Effector memory CD8-positive, alpha-beta T cell (primary cell): ENCODE data around the gene KRT7.
"Not testable (repeated sequence)": the region's sequence is repeated elsewhere in the genome, so short reads cannot be mapped to it uniquely, and the experiment has no call there.

Experiments
- ATAC-seq: fragments of 150-1000 bp; cut with Tn5 transposase; replicated peaks from 2 replicates; pipeline ENCODE4 v1.10.0; 2021; ENCODE audit warnings: mild to moderate bottlenecking, moderate library complexity
- DNase-seq, 3 experiments: peaks; one replicate each; pipeline ENCODE4 v3.0.0; 2021
- H3K27ac Mint-ChIP-seq, 2 donors: one replicate each; pipeline ENCODE4 v1.8.0; 2022; ENCODE audit warnings: mild to moderate bottlenecking in 2 of 2, mixed read lengths in 2 of 2, moderate library complexity in 2 of 2
- H3K27me3 Mint-ChIP-seq, 2 donors: one replicate each; pipeline ENCODE4 v1.8.0; 2022; ENCODE audit warnings: mixed read lengths in 2 of 2
- H3K36me3 Mint-ChIP-seq: one replicate; pipeline ENCODE4 v1.8.0; 2022; ENCODE audit warnings: mild to moderate bottlenecking, moderate library complexity, mixed read lengths; ENCODE audit not compliant: insufficient read depth
- H3K4me1 Mint-ChIP-seq, 2 donors: one replicate each; pipeline ENCODE4 v1.8.0; 2022; ENCODE audit warnings: low read depth in 2 of 2, mixed read lengths in 2 of 2
- H3K4me3 Mint-ChIP-seq, 2 donors: one replicate each; pipeline ENCODE4 v1.8.0; 2022; ENCODE audit warnings: mild to moderate bottlenecking in 2 of 2, mixed read lengths in 2 of 2, moderate library complexity in 2 of 2
- H3K9me3 Mint-ChIP-seq, 2 donors: one replicate each; pipeline ENCODE4 v1.8.0; 2022; ENCODE audit warnings: mixed read lengths in 2 of 2

Gene KRT7

DNA sequence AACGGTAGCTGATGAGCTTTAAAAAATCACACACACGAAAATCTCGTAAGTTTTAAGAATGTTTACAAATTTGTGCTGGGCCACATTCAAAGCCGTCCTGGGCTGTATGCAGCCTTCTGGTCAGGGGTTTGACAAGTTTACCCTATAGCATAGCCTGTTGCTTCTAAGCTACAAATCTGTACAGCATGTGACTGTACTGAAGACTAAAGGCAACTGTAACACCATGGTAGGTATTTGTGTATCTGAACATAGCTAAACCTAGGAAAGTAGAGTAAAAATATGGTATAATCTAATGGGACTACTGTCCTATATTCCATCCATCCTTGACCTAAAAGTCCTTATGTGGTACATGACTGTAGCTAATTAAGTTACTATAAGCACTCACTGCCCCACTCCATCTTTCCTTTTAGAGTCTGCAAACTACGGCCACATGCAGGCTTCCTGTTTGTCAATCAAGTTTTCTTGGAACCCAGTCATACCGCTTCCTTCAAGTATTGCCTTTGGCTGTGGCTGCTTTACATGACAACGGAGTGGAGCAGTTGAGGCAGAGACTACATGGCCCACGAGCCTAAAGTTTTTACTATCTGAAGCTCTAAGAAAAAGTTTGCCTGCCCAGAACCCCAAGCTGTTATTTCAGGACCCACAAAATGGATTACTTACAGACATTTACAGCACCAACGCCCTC is 18.5 kb downstream of the KRT7 start:
- H3K4me1 Mint-ChIP-seq = peaks cover 3 to 8% of the 10 kb centered on the region in 2 donors
- peaks cover 32 to 79% of the 10 kb centered on the region in 2 donors for H3K27me3 Mint-ChIP-seq
- H3K4me3 Mint-ChIP-seq = no peak overlapping the region
- ATAC-seq (no peak), DNase-seq (no peak)
- H3K27ac Mint-ChIP-seq = no peak overlapping the region
- H3K36me3 Mint-ChIP-seq = no peaks in the 10 kb centered on the region
- no peaks in the 10 kb centered on the region for H3K9me3 Mint-ChIP-seq

GRCh38 chr12:52252175-52252615 is 19.2 kb downstream of the KRT7 start:
- not testable (repeated sequence) for H3K4me1 Mint-ChIP-seq, DNase-seq, H3K4me3 Mint-ChIP-seq, H3K36me3 Mint-ChIP-seq, H3K27ac Mint-ChIP-seq, ATAC-seq, H3K9me3 Mint-ChIP-seq
- peaks cover 39 to 81% of the 10 kb centered on the region in 2 donors for H3K27me3 Mint-ChIP-seq

- Mint-ChIP-seq H3K4me3 (no peak overlapping the region), H3K9me3 (no peaks in the 10 kb centered on the region), H3K27ac (no peak overlapping the region), H3K4me1 (peaks cover 3 to 8% of the 10 kb centered on the region in 2 donors), H3K36me3 (no peaks in the 10 kb centered on the region), H3K27me3 (peaks cover 43 to 81% of the 10 kb centered on the region in 2 donors)
- no peak for ATAC-seq
- DNase-seq = no peak
Measured at GRCh38 chr12:52252728-52253343, 19.8 kb downstream of the KRT7 start.

DNA sequence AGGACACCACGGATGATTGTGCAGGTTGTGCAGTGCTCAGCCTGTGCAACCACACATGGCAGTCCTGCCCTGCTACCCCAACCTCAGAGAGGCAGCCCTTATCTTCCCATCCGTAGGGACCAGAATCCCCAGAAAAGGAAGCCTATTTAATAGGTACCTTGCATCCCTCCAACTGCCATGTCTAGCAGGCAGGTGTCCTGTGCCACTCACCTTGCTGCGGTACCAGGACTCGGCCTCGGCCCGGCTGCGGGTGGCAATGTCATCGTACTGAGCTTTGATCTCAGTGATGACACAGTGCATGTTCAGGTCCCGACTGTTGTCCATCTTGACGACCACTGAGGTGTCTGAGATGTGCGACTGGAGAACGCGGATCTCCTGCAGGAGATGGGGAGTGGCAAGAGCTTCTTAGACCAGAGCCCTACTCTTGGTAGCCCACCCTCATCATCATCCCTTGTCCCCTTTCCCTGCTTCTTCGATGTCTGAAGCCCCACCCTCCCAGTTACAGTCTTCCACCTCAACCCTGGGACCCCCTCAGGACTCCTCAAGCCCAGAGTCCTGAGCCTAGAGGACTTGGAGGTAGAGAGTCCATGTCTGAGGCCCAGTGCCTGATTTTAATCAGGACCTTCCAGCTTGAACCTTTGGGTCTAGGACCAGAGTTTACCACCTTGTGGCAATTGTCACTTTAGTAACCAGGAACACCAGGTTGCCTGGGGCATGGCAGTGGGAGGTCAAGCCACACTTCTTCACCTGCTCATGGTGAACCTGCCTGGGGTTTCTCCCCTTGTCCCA is 20.5 kb downstream of the KRT7 start:
- H3K4me3 Mint-ChIP-seq = no peak overlapping the region
- H3K9me3 Mint-ChIP-seq = no peaks in the 10 kb centered on the region
- DNase-seq (no peak), ATAC-seq (no peak)
- no peaks in the 10 kb centered on the region for H3K36me3 Mint-ChIP-seq
- H3K4me1 Mint-ChIP-seq = peaks cover 3 to 8% of the 10 kb centered on the region in 2 donors
- no peak overlapping the region for H3K27ac Mint-ChIP-seq
- H3K27me3 Mint-ChIP-seq = peaks cover 39 to 78% of the 10 kb centered on the region in 2 donors

- H3K36me3 Mint-ChIP-seq = no peaks in the 10 kb centered on the region
- peaks cover 3 to 7% of the 10 kb centered on the region in 2 donors for H3K4me1 Mint-ChIP-seq
Measured at GRCh38 chr12:52254180-52254964, 21.3 kb downstream of the KRT7 start.

DNA sequence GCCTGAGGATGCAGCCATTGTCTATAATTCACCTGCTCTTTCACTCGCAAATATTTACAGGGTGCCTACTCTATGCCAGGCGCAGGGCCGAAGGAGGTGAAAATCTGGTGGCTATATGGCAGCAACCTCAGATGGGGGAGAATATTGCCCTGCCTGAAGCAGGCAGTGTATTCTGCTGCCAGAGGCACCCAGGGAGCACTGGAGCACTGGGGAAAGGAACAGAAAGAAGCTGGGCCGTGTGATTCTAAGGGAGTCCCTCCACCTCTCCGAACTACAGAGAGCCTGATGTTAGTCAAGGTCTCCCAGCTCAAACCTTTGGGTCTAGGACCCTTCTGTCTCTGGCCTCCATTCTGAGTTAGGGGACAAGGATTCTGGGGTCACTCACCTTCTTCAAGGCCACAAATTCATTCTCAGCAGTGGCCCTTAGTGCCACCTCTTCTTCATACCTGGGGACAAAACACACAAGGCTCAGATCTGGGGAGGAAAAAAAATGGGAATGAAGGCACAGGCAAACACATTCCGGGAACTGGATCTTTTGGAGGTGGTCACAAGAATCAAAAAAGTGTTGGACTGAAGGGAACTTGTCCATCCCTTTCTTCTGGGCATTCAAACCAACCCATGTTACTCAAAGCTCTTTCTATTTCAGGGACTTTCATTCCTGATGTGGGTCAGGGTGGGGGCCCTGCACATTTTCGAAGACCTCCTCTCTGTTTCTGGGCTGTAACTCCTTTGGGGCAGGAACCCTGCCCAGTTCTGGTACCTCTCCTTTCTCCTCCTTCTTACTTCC is 22.1 kb downstream of the KRT7 start:
- H3K27me3 Mint-ChIP-seq = peaks cover 40 to 77% of the 10 kb centered on the region in 2 donors
- ATAC-seq = no peak
- H3K4me3 Mint-ChIP-seq = no peak overlapping the region
- no peaks in the 10 kb centered on the region for H3K36me3 Mint-ChIP-seq
- H3K9me3 Mint-ChIP-seq = no peaks in the 10 kb centered on the region
- no peak overlapping the region for H3K27ac Mint-ChIP-seq
- H3K4me1 Mint-ChIP-seq = peaks cover 0 to 3% of the 10 kb centered on the region in 2 donors
- DNase-seq = no peak

More at GRCh38 chr12:52254180-52254964, 21.3 kb downstream of the KRT7 start:
- DNase-seq (no peak), ATAC-seq (no peak)
- Mint-ChIP-seq H3K27me3 (peaks cover 40 to 77% of the 10 kb centered on the region in 2 donors), H3K9me3 (no peaks in the 10 kb centered on the region), H3K27ac (no peak overlapping the region), H3K4me3 (no peak overlapping the region)

GRCh38 chr12:52255926-52256583 is 23.0 kb downstream of the KRT7 start:
- Mint-ChIP-seq H3K4me1 (peaks cover 2 to 3% of the 10 kb centered on the region in 2 donors), H3K4me3 (no peak overlapping the region), H3K9me3 (no peaks in the 10 kb centered on the region), H3K27me3 (peaks cover 48 to 77% of the 10 kb centered on the region in 2 donors), H3K36me3 (no peaks in the 10 kb centered on the region), H3K27ac (no peak overlapping the region)
- no peak for ATAC-seq
- no peak for DNase-seq

GRCh38 chr12:52256584-52256935 is 23.5 kb downstream of the KRT7 start:
- no peaks in the 10 kb centered on the region for H3K36me3 Mint-ChIP-seq
- H3K27ac Mint-ChIP-seq = no peak overlapping the region
- DNase-seq = no peak
- H3K4me1 Mint-ChIP-seq = peaks cover 2 to 3% of the 10 kb centered on the region in 2 donors
- no peaks in the 10 kb centered on the region for H3K9me3 Mint-ChIP-seq
- peaks cover 53 to 82% of the 10 kb centered on the region in 2 donors for H3K27me3 Mint-ChIP-seq
- ATAC-seq = no peak
- no peak overlapping the region for H3K4me3 Mint-ChIP-seq

GRCh38 chr12:52257074-52257551 is 24.1 kb downstream of the KRT7 start:
- ATAC-seq = no peak
- H3K4me3 Mint-ChIP-seq = no peak overlapping the region
- peaks cover 59 to 88% of the 10 kb centered on the region in 2 donors for H3K27me3 Mint-ChIP-seq
- no peak overlapping the region for H3K27ac Mint-ChIP-seq
- no peaks in the 10 kb centered on the region for H3K36me3 Mint-ChIP-seq
- H3K4me1 Mint-ChIP-seq = peaks cover 0 to 2% of the 10 kb centered on the region in 2 donors
- no peaks in the 10 kb centered on the region for H3K9me3 Mint-ChIP-seq
- no peak for DNase-seq

DNA sequence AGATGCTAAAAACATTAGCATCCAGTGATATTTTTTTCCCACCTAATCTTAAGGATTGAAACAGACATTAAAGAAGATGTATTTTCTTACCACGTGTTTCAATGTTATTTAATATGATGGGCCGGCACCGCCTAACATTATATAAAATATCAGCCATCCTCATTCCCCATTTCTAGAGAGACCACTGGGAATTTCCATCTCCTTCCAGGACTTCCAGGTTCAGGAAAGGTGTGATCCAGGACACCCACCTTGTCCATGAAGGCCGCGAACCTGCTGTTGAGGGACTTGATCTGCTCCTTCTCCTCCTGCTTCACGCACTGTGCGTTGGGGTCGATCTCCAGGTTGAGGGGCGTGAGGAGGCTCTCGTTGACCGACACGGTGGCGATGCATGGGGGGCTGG is 24.9 kb downstream of the KRT7 start:
- H3K27me3 Mint-ChIP-seq = peaks cover 67 to 90% of the 10 kb centered on the region in 2 donors
- DNase-seq, H3K27ac Mint-ChIP-seq, ATAC-seq, H3K4me1 Mint-ChIP-seq, H3K9me3 Mint-ChIP-seq, H3K4me3 Mint-ChIP-seq, H3K36me3 Mint-ChIP-seq: not testable (repeated sequence)

DNA sequence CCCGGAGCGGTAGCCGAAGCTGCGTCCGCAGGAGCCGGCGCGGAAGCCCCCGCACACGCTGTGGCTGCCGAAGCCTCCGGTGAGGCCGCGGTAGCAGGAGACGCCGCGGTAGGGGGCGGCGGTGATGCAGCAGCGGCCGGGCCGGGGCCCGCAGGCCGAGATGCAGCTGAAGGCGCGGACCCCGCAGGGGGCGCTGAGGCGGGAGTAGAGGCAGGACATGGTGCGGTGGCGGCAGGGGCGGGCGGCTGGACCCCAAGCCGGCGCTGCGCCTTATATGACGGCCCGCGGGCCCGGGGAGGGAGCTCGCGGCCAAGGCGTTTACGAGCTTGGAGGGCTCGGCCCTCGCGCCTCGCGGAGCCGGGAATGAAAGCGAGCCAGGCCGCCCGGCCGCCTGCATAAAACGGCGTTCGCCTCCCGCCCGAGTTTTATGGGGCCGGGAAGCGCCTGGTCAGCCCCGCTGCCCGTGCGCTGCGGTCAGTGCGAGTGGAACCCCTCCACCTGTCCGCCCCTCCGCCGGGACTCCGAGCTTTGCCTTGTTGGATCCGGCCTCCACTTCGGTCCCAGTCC is 25.4 kb downstream of the KRT7 start:
- no peak overlapping the region for H3K27ac Mint-ChIP-seq
- no peak for DNase-seq
- H3K9me3 Mint-ChIP-seq = no peaks in the 10 kb centered on the region
- peaks cover 0 to 2% of the 10 kb centered on the region in 2 donors for H3K4me1 Mint-ChIP-seq
- H3K27me3 Mint-ChIP-seq = peaks cover 69 to 85% of the 10 kb centered on the region in 2 donors
- ATAC-seq = no peak
- H3K4me3 Mint-ChIP-seq = no peak overlapping the region
- no peaks in the 10 kb centered on the region for H3K36me3 Mint-ChIP-seq
